OCI-LY7 (cell line): ENCODE data around the gene JAKMIP3. TPM values are rescaled to one million over a fixed set of nuclear protein-coding genes. Genes with fewer than 3 reads are reported as not detected.
A peak's percentile ranks its signal among the peaks of the same experiment; 100 is the strongest.

Experiments used
- BruUV-seq: library from RNA; stranded (reverse); fragments of 400-500 nt; replicated peaks from 2 replicates; lab custom pipeline; 2021; lab: Mats Ljungman, UMichigan
- CTCF ChIA-PET: fragments of 300-600 bp; sonication (Branson Sonifier 250); formaldehyde crosslinking; loops from one replicate; lab custom pipeline; 2022; ENCODE audit warnings: antibody characterized with exemption; ENCODE audit not compliant: unreplicated experiment; lab: Charles Lee
- POLR2A ChIA-PET: fragments of 300-600 bp; sonication (Branson Sonifier 250); formaldehyde crosslinking; loops from one replicate; lab custom pipeline; 2022; ENCODE audit warnings: antibody characterized with exemption; lab: Charles Lee
- DNase-seq: peaks from one replicate; pipeline ENCODE4 v3.0.0-alpha.2; 2015; ENCODE audit warnings: low spot score
- H2AFZ ChIP-seq: fragments of 200-600 bp; sonication (generic), shearing (Covaris generic); 2 replicates; pipeline ENCODE4 v1.6.1; 2014; ENCODE audit warnings: mild to moderate bottlenecking, antibody characterized with exemption, low read length, moderate library complexity
- H3K27ac ChIP-seq: fragments of 200-600 bp; sonication (generic); 2 replicates; pipeline ENCODE4 v1.5.1; 2014; ENCODE audit warnings: mixed run types, low read depth, mild to moderate bottlenecking, moderate library complexity, low read length, inconsistent platforms; ENCODE audit not compliant: poor library complexity, severe bottlenecking
- H3K36me3 ChIP-seq: fragments of 200-600 bp; sonication (generic); 2 replicates; pipeline ENCODE4 v1.6.1; 2014; ENCODE audit warnings: mild to moderate bottlenecking, antibody characterized with exemption, low read length, moderate library complexity, mixed read lengths; ENCODE audit not compliant: insufficient read depth
- H3K4me1 ChIP-seq: fragments of 200-600 bp; sonication (generic); 2 replicates; pipeline ENCODE4 v1.5.1; 2014; ENCODE audit warnings: mild to moderate bottlenecking, low read length; ENCODE audit not compliant: insufficient read depth, poor library complexity, severe bottlenecking
- H3K4me2 ChIP-seq: fragments of 200-600 bp; sonication (generic); 2 replicates; pipeline ENCODE4 v1.6.1; 2014; ENCODE audit warnings: mild to moderate bottlenecking, low read length
- H3K4me3 ChIP-seq: fragments of 200-600 bp; sonication (generic); 2 replicates; pipeline ENCODE4 v1.5.1; 2014; ENCODE audit warnings: mild to moderate bottlenecking, low read depth, low read length; ENCODE audit not compliant: poor library complexity, severe bottlenecking
- H3K79me2 ChIP-seq: fragments of 200-600 bp; sonication (generic); 2 replicates; pipeline ENCODE4 v1.6.1; 2016; ENCODE audit warnings: low read depth, mild to moderate bottlenecking, low read length, moderate library complexity, mixed read lengths; ENCODE audit not compliant: insufficient read depth
- H3K9me2 ChIP-seq: fragments of 200-600 bp; sonication (generic); 2 replicates; pipeline ENCODE4 v1.6.1; 2016; ENCODE audit warnings: mild to moderate bottlenecking, low read length, mixed read lengths; ENCODE audit not compliant: insufficient read depth
- H3K9me3 ChIP-seq: fragments of 200-600 bp; sonication (generic); 2 replicates; pipeline ENCODE4 v1.6.1; 2014; ENCODE audit warnings: mild to moderate bottlenecking, mixed run types, low read length, mixed read lengths
- H4K20me1 ChIP-seq: fragments of 200-600 bp; sonication (generic); 2 replicates; pipeline ENCODE4 v1.6.1; 2014; ENCODE audit warnings: mild to moderate bottlenecking, antibody characterized with exemption, low read length, moderate library complexity, mixed read lengths; ENCODE audit not compliant: insufficient read depth
- CTCF ChIP-seq: fragments of 200-600 bp; sonication (generic); conservative IDR thresholded peaks from 2 replicates; pipeline ENCODE4 v1.5.1; 2014; ENCODE audit warnings: mild to moderate bottlenecking, antibody characterized with exemption, low read length, moderate library complexity, mixed read lengths
- EZH2phosphoT487 ChIP-seq: fragments of 200-600 bp; sonication (generic); IDR thresholded peaks from 2 replicates; pipeline ENCODE4 v1.6.1; 2018; ENCODE audit warnings: low read depth, borderline replicate concordance, mild to moderate bottlenecking, mixed run types, antibody characterized with exemption, low read length, moderate library complexity, mixed read lengths
- intact Hi-C: fragments of 100-400 bp; cut with micrococcal nuclease; formaldehyde crosslinking; loops from one replicate; pipeline ENCODE4 v1.10.0; 2022; ENCODE audit not compliant: unreplicated experiment
- total RNA-seq, 2 experiments: library from RNA; depleted of rRNA in 1 of 2; stranded (reverse); fragments of >200 nt in 1 of 2; shearing (Covaris generic) in 1 of 2; gene quantifications; 2 replicates each; pipeline ENCODE4 v1.2.3, GENCODE V29; 2014 to 2022

JAKMIP3 gene
- total RNA-seq, 2 experiments from 2014 or later, result 0.54 to 0.89 TPM

- ChIA-PET POLR2A (no interaction called here), CTCF (no interaction called here)
- Histone ChIP-seq H4K20me1 (no peaks in the 10 kb centered on the region), H3K36me3 (no peaks in the 10 kb centered on the region), H3K4me1 (no peaks in the 10 kb centered on the region), H3K79me2 (no peaks in the 10 kb centered on the region), H3K27ac (no peak overlapping the region), H2AFZ (no peak overlapping the region), H3K4me2 (no peak overlapping the region), H3K4me3 (no peak overlapping the region), H3K9me2 (no peaks in the 10 kb centered on the region), H3K9me3 (no peaks in the 10 kb centered on the region)
- BruUV-seq, result no TSS peak
- TF ChIP-seq EZH2phosphoT487, result no peak
- TF ChIP-seq CTCF, result no peak
- DNase-seq, result no peak
- intact Hi-C loops, result no loop called here
Observed at GRCh38 chr10:132021504-132022143, 44.1 kb upstream of the JAKMIP3 start.

DNA sequence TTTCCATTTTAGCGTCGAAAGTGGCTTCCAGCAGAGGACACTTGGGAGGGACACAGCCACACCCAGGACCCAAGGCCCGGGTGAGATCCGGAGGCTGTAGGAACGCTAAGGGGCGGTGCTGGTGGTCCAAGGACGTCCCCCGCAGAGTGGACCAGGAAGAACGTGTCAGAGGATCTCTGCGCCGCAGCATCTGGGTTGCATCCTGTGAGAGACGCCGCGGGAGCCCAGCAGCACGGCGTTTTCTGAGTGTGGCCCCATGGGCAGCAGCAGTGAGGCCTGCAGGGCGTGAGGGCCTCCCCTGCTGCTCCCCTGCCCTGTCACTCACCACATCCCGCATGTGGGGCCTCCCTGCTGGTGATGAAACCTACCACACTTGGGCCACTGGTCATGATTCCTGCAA is 43.5 kb upstream of the JAKMIP3 start:
- H4K20me1 ChIP-seq, result no peaks in the 10 kb centered on the region
- H3K9me2 ChIP-seq, result no peaks in the 10 kb centered on the region
- no peak overlapping the region for H3K4me2 ChIP-seq
- no peaks in the 10 kb centered on the region for H3K79me2 ChIP-seq
- H3K36me3 ChIP-seq, result no peaks in the 10 kb centered on the region
- BruUV-seq, result no TSS peak
- H3K9me3 ChIP-seq, result no peaks in the 10 kb centered on the region
- DNase-seq, result no peak
- intact Hi-C loops, result no loop called here
- ChIA-PET POLR2A (no interaction called here), CTCF (no interaction called here)
- no peak for TF ChIP-seq EZH2phosphoT487
- no peak for TF ChIP-seq CTCF
- H2AFZ ChIP-seq, result no peak overlapping the region
- no peak overlapping the region for H3K4me3 ChIP-seq
- no peak overlapping the region for H3K27ac ChIP-seq
- H3K4me1 ChIP-seq, result no peaks in the 10 kb centered on the region

DNA sequence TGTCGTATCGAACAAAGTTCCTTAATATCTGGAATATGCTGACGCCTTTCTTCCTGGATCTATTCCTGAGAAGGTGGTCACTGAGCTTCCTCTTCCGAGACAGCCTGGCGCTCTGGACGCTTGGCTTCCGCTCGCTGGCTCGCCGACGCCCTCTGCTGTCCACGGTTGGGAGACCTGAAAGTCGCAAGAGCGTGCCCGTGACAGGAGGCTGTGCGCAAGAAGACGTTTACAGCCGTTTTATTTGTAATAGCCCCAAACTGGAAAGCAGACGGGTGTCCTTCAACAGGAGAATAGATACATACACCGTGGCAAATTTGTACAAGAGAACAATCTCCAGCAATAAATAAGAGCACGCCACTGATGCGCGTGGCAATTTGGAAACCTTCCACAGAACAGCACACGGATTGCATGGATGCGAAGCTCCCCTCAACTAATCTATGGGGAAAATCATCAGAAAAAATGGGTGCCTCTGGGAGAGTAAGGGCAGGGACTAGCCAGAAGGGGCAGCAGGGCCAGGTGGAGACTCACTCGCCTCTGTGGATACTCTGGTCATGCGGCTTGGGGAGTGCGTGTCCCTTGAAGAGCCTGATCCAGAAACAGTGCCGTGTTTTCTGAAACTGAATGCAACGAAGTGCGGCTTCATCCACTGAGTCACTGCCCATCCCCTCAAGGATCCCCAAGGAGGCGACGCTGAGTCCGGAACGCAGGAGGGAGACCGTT is 42.5 kb upstream of the JAKMIP3 start:
- Histone ChIP-seq H3K4me1 (no peaks in the 10 kb centered on the region), H3K36me3 (no peaks in the 10 kb centered on the region), H4K20me1 (no peaks in the 10 kb centered on the region), H3K9me2 (no peaks in the 10 kb centered on the region), H3K4me2 (no peak overlapping the region), H3K79me2 (no peaks in the 10 kb centered on the region), H2AFZ (no peak overlapping the region), H3K9me3 (no peaks in the 10 kb centered on the region), H3K4me3 (no peak overlapping the region), H3K27ac (no peak overlapping the region)
- BruUV-seq, result no TSS peak
- CTCF ChIA-PET, result no interaction called here
- DNase-seq, result peak; percentile 39
- TF ChIP-seq CTCF (peak; percentile 81), EZH2phosphoT487 (no peak)
- POLR2A ChIA-PET, result no interaction called here
- intact Hi-C loops, result no loop called here
